DOHH2 (cell line): ENCODE results near the gene NOL8.

Experiments used
- H3F3A ChIP-seq: fragments of 200-600 bp; sonication (generic), shearing (Covaris generic); 2 replicates; pipeline ENCODE4 v1.6.0; 2016; ENCODE audit warnings: antibody characterized with exemption, mild to moderate bottlenecking; ENCODE audit not compliant: control insufficient read depth, insufficient read depth
- H3K27ac ChIP-seq: fragments of 200-600 bp; sonication (generic); 2 replicates; pipeline ENCODE4 v1.5.1; 2014; ENCODE audit warnings: low read depth, mild to moderate bottlenecking, low read length, moderate library complexity
- H3K27me3 ChIP-seq: fragments of 200-600 bp; sonication (generic); 2 replicates; pipeline ENCODE4 v1.6.1; 2014; ENCODE audit warnings: mild to moderate bottlenecking, low read length, mixed read lengths; ENCODE audit not compliant: control insufficient read depth
- H3K36me3 ChIP-seq: fragments of 200-600 bp; sonication (generic); 2 replicates; pipeline ENCODE4 v1.6.1; 2014; ENCODE audit warnings: mild to moderate bottlenecking, low read length, moderate library complexity, mixed read lengths; ENCODE audit not compliant: control insufficient read depth
- H3K4me1 ChIP-seq: fragments of 200-600 bp; sonication (generic); 2 replicates; pipeline ENCODE4 v1.6.1; 2014; ENCODE audit warnings: mild to moderate bottlenecking, low read length, mixed read lengths; ENCODE audit not compliant: control insufficient read depth
- H3K4me2 ChIP-seq: fragments of 200-600 bp; sonication (generic); 2 replicates; pipeline ENCODE4 v1.6.0; 2014; ENCODE audit warnings: mild to moderate bottlenecking, low read length, moderate library complexity
- H3K4me3 ChIP-seq: fragments of 200-600 bp; sonication (generic); 2 replicates; pipeline ENCODE4 v1.5.1; 2014; ENCODE audit warnings: mild to moderate bottlenecking, low read length, mixed read lengths
- H3K79me2 ChIP-seq: fragments of 200-600 bp; sonication (generic); 2 replicates; pipeline ENCODE4 v1.6.1; 2014; ENCODE audit warnings: mild to moderate bottlenecking, low read length, mixed read lengths; ENCODE audit not compliant: control insufficient read depth
- H3K9me2 ChIP-seq: fragments of 200-600 bp; sonication (generic); replicated peaks from 2 replicates; pipeline ENCODE4 v1.6.1; 2014; ENCODE audit warnings: mild to moderate bottlenecking, low read length, mixed read lengths; ENCODE audit not compliant: control insufficient read depth
- H3K9me3 ChIP-seq: fragments of 200-600 bp; sonication (generic); 2 replicates; pipeline ENCODE4 v1.6.1; 2014; ENCODE audit warnings: antibody characterized with exemption, low read length, mixed read lengths; ENCODE audit not compliant: control insufficient read depth, insufficient read depth
- H4K20me1 ChIP-seq: fragments of 200-600 bp; sonication (generic); 2 replicates; pipeline ENCODE4 v1.6.0; 2014; ENCODE audit warnings: low read depth, mild to moderate bottlenecking, antibody characterized with exemption, low read length, moderate library complexity; ENCODE audit not compliant: control insufficient read depth, insufficient read depth
- CTCF ChIP-seq: fragments of 200-600 bp; sonication (generic); IDR thresholded peaks from one replicate; pipeline ENCODE4 v1.5.1; 2014; ENCODE audit warnings: antibody characterized with exemption, mild to moderate bottlenecking, low read depth, low read length; ENCODE audit not compliant: poor library complexity, severe bottlenecking
- EZH2phosphoT487 ChIP-seq: fragments of 200-600 bp; sonication (generic); IDR thresholded peaks from 2 replicates; pipeline ENCODE4 v1.6.1; 2017; ENCODE audit warnings: borderline replicate concordance, mild to moderate bottlenecking, antibody characterized with exemption, low read length, moderate library complexity, mixed read lengths

NOL8 gene

GRCh38 chr9:92290785-92291429, 34.2 kb downstream of the NOL8 start:
- no peaks in the 10 kb centered on the region for H3K9me2 ChIP-seq
- H4K20me1 ChIP-seq = peaks cover 19% of the 10 kb centered on the region; the same call in 1 of the 2 replicates
- H3K27ac ChIP-seq = no peak overlapping the region
- no peaks in the 10 kb centered on the region for H3K27me3 ChIP-seq
- H3K9me3 ChIP-seq = no peaks in the 10 kb centered on the region
- peaks cover 84% of the 10 kb centered on the region for H3K36me3 ChIP-seq
- TF ChIP-seq EZH2phosphoT487 (no peak), CTCF (no peak)
- H3K79me2 ChIP-seq = peaks cover 96% of the 10 kb centered on the region
- peaks cover 17% of the 10 kb centered on the region for H3F3A ChIP-seq
- H3K4me1 ChIP-seq = peaks cover 51% of the 10 kb centered on the region
- peak overlapping the region; percentile 80 for H3K4me3 ChIP-seq
- H3K4me2 ChIP-seq = peak overlapping the region; percentile 83

GRCh38 chr9:92289708-92290390, 35.3 kb downstream of the NOL8 start:
- peaks cover 47% of the 10 kb centered on the region for H3K4me1 ChIP-seq
- no peak overlapping the region for H3K27ac ChIP-seq
- no peaks in the 10 kb centered on the region for H3K27me3 ChIP-seq
- H3K36me3 ChIP-seq = peaks cover 89% of the 10 kb centered on the region
- TF ChIP-seq EZH2phosphoT487 (no peak), CTCF (no peak)
- H4K20me1 ChIP-seq = peaks cover 23% of the 10 kb centered on the region
- H3F3A ChIP-seq = peaks cover 11% of the 10 kb centered on the region; the same call in 1 of the 2 replicates
- no peak overlapping the region for H3K4me3 ChIP-seq
- peak overlapping the region; percentile 8; the same call in 1 of the 2 replicates for H3K4me2 ChIP-seq
- H3K9me3 ChIP-seq = no peaks in the 10 kb centered on the region
- H3K79me2 ChIP-seq = peaks cover 99% of the 10 kb centered on the region
- no peaks in the 10 kb centered on the region for H3K9me2 ChIP-seq

GRCh38 chr9:92279302-92279701, 45.8 kb downstream of the NOL8 start:
- H3K36me3 ChIP-seq = peaks cover 98% of the 10 kb centered on the region
- H3F3A ChIP-seq = peaks cover 5% of the 10 kb centered on the region; the same call in 1 of the 2 replicates
- no peak overlapping the region for H3K27ac ChIP-seq
- no peaks in the 10 kb centered on the region for H3K9me3 ChIP-seq
- H4K20me1 ChIP-seq = peaks cover 4% of the 10 kb centered on the region; the same call in 1 of the 2 replicates
- no peak overlapping the region for H3K4me3 ChIP-seq
- H3K27me3 ChIP-seq = no peaks in the 10 kb centered on the region
- H3K4me1 ChIP-seq = peaks cover 41% of the 10 kb centered on the region
- no peak for TF ChIP-seq CTCF
- no peak for TF ChIP-seq EZH2phosphoT487
- H3K4me2 ChIP-seq = no peak overlapping the region
- no peaks in the 10 kb centered on the region for H3K9me2 ChIP-seq
- peaks cover 67% of the 10 kb centered on the region for H3K79me2 ChIP-seq
